HL-60 (cell line): ENCODE results near the gene MLXIP.
A peak's percentile ranks its signal among the peaks of the same experiment; 100 is the strongest.

ENCODE experiments used
- DNase-seq, 2 experiments: peaks; one replicate each; pipeline ENCODE4 v3.0.0-alpha.2; 2010 to 2020; ENCODE audit warnings: low read depth in 1 of 2, low spot score in 1 of 2
- H3K27ac ChIP-seq: fragments of 250-450 bp; sonication (Bioruptor Pico); replicated peaks from 2 replicates; pipeline ENCODE4 v1.5.1; 2020; ENCODE audit warnings: mild to moderate bottlenecking, moderate library complexity
- H3K27me3 ChIP-seq: fragments of 250-450 bp; sonication (Bioruptor Pico); 2 replicates; pipeline ENCODE4 v1.5.1; 2021; ENCODE audit warnings: mild to moderate bottlenecking, moderate library complexity; ENCODE audit not compliant: insufficient read depth, poor library complexity, severe bottlenecking
- H3K4me3 ChIP-seq: replicated peaks from 2 replicates; pipeline ENCODE4 v1.5.1; 2011; ENCODE audit warnings: mild to moderate bottlenecking, control low read depth, low read length; ENCODE audit not compliant: insufficient read depth
- CTCF ChIP-seq: IDR thresholded peaks from one replicate; pipeline ENCODE4 v1.5.1; 2011; ENCODE audit warnings: low read length, control low read depth, inconsistent platforms; ENCODE audit not compliant: insufficient read depth
- GABPA ChIP-seq: IDR thresholded peaks from 2 replicates; pipeline ENCODE4 v1.6.1; 2012; ENCODE audit warnings: low read depth
- POLR2AphosphoS5 ChIP-seq: IDR thresholded peaks from 2 replicates; pipeline ENCODE4 v1.6.1; 2012; ENCODE audit warnings: low read depth
- SPI1 ChIP-seq: IDR thresholded peaks from 2 replicates; pipeline ENCODE4 v1.6.1; 2012; ENCODE audit warnings: low read depth, mild to moderate bottlenecking, borderline replicate concordance
- TF ChIP-seq, protein P1 (sequence below): IDR thresholded peaks from 2 replicates; pipeline ENCODE4 v1.6.1; 2012; ENCODE audit warnings: low read depth; ENCODE audit not compliant: insufficient replicate concordance

Gene MLXIP

GRCh38 chr12:122142857-122143256 lies 64.3 kb downstream of the MLXIP start:
- Histone ChIP-seq H3K27me3 (no peaks in the 10 kb centered on the region), H3K4me3 (no peak overlapping the region), H3K27ac (no peak overlapping the region)
- DNase-seq = no peak
- TF ChIP-seq GABPA = no peak
- no peak for TF ChIP-seq CTCF
- TF ChIP-seq POLR2AphosphoS5 = no peak
- TF ChIP-seq, protein P1, sequence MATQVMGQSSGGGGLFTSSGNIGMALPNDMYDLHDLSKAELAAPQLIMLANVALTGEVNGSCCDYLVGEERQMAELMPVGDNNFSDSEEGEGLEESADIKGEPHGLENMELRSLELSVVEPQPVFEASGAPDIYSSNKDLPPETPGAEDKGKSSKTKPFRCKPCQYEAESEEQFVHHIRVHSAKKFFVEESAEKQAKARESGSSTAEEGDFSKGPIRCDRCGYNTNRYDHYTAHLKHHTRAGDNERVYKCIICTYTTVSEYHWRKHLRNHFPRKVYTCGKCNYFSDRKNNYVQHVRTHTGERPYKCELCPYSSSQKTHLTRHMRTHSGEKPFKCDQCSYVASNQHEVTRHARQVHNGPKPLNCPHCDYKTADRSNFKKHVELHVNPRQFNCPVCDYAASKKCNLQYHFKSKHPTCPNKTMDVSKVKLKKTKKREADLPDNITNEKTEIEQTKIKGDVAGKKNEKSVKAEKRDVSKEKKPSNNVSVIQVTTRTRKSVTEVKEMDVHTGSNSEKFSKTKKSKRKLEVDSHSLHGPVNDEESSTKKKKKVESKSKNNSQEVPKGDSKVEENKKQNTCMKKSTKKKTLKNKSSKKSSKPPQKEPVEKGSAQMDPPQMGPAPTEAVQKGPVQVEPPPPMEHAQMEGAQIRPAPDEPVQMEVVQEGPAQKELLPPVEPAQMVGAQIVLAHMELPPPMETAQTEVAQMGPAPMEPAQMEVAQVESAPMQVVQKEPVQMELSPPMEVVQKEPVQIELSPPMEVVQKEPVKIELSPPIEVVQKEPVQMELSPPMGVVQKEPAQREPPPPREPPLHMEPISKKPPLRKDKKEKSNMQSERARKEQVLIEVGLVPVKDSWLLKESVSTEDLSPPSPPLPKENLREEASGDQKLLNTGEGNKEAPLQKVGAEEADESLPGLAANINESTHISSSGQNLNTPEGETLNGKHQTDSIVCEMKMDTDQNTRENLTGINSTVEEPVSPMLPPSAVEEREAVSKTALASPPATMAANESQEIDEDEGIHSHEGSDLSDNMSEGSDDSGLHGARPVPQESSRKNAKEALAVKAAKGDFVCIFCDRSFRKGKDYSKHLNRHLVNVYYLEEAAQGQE = no peak
- no peak for TF ChIP-seq SPI1

- TF ChIP-seq, protein P1 = no peak
- TF ChIP-seq CTCF (no peak), POLR2AphosphoS5 (no peak), GABPA (no peak), SPI1 (no peak)
- no peak overlapping the region for H3K27ac ChIP-seq
- H3K4me3 ChIP-seq = no peak overlapping the region
Measured at GRCh38 chr12:122144885-122145284, 66.3 kb downstream of the MLXIP start.

DNA sequence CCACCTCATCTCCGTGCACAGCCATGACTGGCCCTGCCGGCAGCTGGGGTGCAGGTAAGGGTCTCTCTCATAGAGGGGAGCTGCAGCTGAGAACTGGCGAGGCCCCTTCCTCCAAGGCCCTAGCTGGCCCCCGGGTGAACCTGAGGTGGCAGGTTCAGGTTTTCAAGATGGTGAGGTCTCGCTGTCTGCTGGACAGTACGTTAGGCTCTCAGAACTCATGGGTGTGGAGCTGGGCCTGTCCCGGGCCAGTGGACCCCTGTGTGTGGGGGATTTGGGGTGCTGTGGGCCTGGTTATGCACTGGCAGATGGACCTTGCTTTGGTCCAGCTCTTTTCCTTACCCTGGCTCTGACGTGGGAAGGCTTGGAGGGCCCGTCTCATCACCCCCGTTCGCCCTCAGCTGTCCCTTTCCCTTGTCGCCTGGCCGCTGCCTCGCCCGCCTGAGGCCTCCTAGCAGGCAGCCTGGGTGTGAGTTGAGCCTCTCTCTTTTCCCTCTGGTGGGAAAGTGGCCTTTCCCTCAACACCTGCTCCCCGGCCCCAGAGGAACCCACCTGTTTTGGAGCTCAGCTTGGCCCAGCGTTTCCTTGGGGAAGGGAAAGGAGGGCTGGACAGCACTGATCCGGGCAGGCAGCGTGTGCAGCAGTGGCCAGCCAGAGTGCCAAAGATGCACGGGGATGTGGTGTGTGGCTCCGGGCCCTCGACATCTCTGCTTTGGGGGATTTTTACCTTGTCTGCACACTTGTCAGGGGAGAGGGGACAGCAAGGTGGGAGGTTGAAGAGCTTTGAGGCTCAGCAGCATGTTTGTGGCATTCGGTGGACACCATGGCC lies 67.2 kb downstream of the MLXIP start:
- no peak overlapping the region for H3K4me3 ChIP-seq
- no peak for DNase-seq
- H3K27ac ChIP-seq = no peak overlapping the region
- no peak for TF ChIP-seq CTCF
- TF ChIP-seq POLR2AphosphoS5 = peak; percentile 1; the same call in 1 of the 2 replicates
- H3K27me3 ChIP-seq = no peaks in the 10 kb centered on the region

More at GRCh38 chr12:122144885-122145284, 66.3 kb downstream of the MLXIP start:
- no peak for DNase-seq
- no peaks in the 10 kb centered on the region for H3K27me3 ChIP-seq
